DMS153 treated with DMSO at 0.1 percent for 48 hours (cell line): ENCODE measurements around the gene GNA12.

Experiments
- DNase-seq: peaks from one replicate; lab custom pipeline; 2025; ENCODE audit not compliant: unreplicated experiment; lab: John Stamatoyannopoulos, UW

GNA12 gene

GRCh38 chr7:2819161-2819953 is 24.8 kb downstream of the GNA12 start:
- DNase-seq: no peak

GRCh38 chr7:2818653-2819052 is 25.5 kb downstream of the GNA12 start:
- no peak for DNase-seq

GRCh38 chr7:2818121-2818520 is 26.0 kb downstream of the GNA12 start:
- DNase-seq: no peak

GRCh38 chr7:2817456-2817855 is 26.7 kb downstream of the GNA12 start:
- DNase-seq: no peak

GRCh38 chr7:2815875-2816245 is 28.2 kb downstream of the GNA12 start:
- no peak for DNase-seq

GRCh38 chr7:2814946-2815874 is 28.9 kb downstream of the GNA12 start:
- no peak for DNase-seq

GRCh38 chr7:2814186-2814945 is 29.7 kb downstream of the GNA12 start:
- DNase-seq: no peak

- no peak for DNase-seq
Observed at GRCh38 chr7:2813350-2814185, 30.5 kb downstream of the GNA12 start.

GRCh38 chr7:2812831-2813230 is 31.3 kb downstream of the GNA12 start:
- DNase-seq: no peak

GRCh38 chr7:2812114-2812487 is 32.0 kb downstream of the GNA12 start:
- DNase-seq: no peak

- DNase-seq: no peak
Observed at GRCh38 chr7:2811476-2812113, 32.5 kb downstream of the GNA12 start.

- no peak for DNase-seq
Observed at GRCh38 chr7:2810682-2811415, 33.3 kb downstream of the GNA12 start.

- no peak for DNase-seq
Observed at GRCh38 chr7:2809903-2810625, 34.0 kb downstream of the GNA12 start.

- no peak for DNase-seq
Observed at GRCh38 chr7:2808891-2809665, 35.0 kb downstream of the GNA12 start.

- DNase-seq: no peak
Observed at GRCh38 chr7:2807845-2808772, 36.0 kb downstream of the GNA12 start.

- no peak for DNase-seq
Observed at GRCh38 chr7:2807460-2807844, 36.7 kb downstream of the GNA12 start.

GRCh38 chr7:2806571-2806970 is 37.5 kb downstream of the GNA12 start:
- DNase-seq: no peak
